GM23338 (cell line): ENCODE results near the gene FILIP1. TPM values are rescaled to one million over a fixed set of nuclear protein-coding genes. Genes with fewer than 3 reads are reported as not detected.

ENCODE experiments used
- ATAC-seq: fragments of 200-7000 bp; cut with Tn5 transposase; 3 replicates; pipeline ENCODE4 v1.9.1; 2020
- DNase-seq: peaks from one replicate; pipeline ENCODE4 v3.0.0-alpha.2; 2015; ENCODE audit warnings: low spot score
- H2AFZ ChIP-seq: fragments of 200-600 bp; sonication (generic); 2 replicates; pipeline ENCODE4 v1.8.0; 2016; ENCODE audit warnings: antibody characterized with exemption, mild to moderate bottlenecking, moderate library complexity
- H3F3A ChIP-seq: fragments of 200-600 bp; sonication (generic); replicated peaks from 2 replicates; pipeline ENCODE4 v1.8.0; 2017; ENCODE audit warnings: antibody characterized with exemption, mixed run types, low read depth
- H3K27ac ChIP-seq: fragments of 200-600 bp; sonication (generic); 2 replicates; pipeline ENCODE4 v1.6.1; 2016; ENCODE audit warnings: low read depth
- H3K27me3 ChIP-seq: fragments of 200-600 bp; sonication (generic); 2 replicates; pipeline ENCODE4 v1.8.0; 2016; ENCODE audit warnings: mild to moderate bottlenecking, mixed run types, moderate library complexity; ENCODE audit not compliant: insufficient read depth
- H3K36me3 ChIP-seq: fragments of 200-600 bp; sonication (generic); 2 replicates; pipeline ENCODE4 v1.8.0; 2016; ENCODE audit warnings: mild to moderate bottlenecking; ENCODE audit not compliant: insufficient read depth
- H3K4me1 ChIP-seq: fragments of 200-600 bp; sonication (generic); 2 replicates; pipeline ENCODE4 v1.8.0; 2016; ENCODE audit warnings: mild to moderate bottlenecking, moderate library complexity; ENCODE audit not compliant: insufficient read depth
- H3K4me2 ChIP-seq: fragments of 200-600 bp; sonication (generic); 2 replicates; pipeline ENCODE4 v1.7.1; 2017; ENCODE audit warnings: mixed run types
- H3K4me3 ChIP-seq: fragments of 200-600 bp; sonication (generic); 2 replicates; pipeline ENCODE4 v1.6.1; 2016; ENCODE audit warnings: mixed run types
- H3K79me2 ChIP-seq: fragments of 200-600 bp; sonication (generic); replicated peaks from 2 replicates; pipeline ENCODE4 v1.8.0; 2017; ENCODE audit warnings: mild to moderate bottlenecking; ENCODE audit not compliant: insufficient read depth
- H3K9me2 ChIP-seq: fragments of 200-600 bp; sonication (generic); 2 replicates; pipeline ENCODE4 v1.8.0; 2017; ENCODE audit not compliant: insufficient read depth
- H4K20me1 ChIP-seq: fragments of 200-600 bp; sonication (generic); replicated peaks from 2 replicates; pipeline ENCODE4 v1.8.0; 2017; ENCODE audit warnings: mild to moderate bottlenecking; ENCODE audit not compliant: insufficient read depth
- H3K27ac Mint-ChIP-seq: 2 replicates; pipeline ENCODE4 v1.8.0; 2020; ENCODE audit warnings: inconsistent platforms, mild to moderate bottlenecking, moderate library complexity, mixed read lengths
- H3K27me3 Mint-ChIP-seq: 3 replicates; pipeline ENCODE4 v1.8.0; 2022; ENCODE audit warnings: low read depth, mild to moderate bottlenecking, moderate library complexity, mixed read lengths, inconsistent platforms; ENCODE audit not compliant: insufficient read depth, poor library complexity
- H3K36me3 Mint-ChIP-seq: 3 replicates; pipeline ENCODE4 v1.8.0; 2021; ENCODE audit warnings: low read depth, mild to moderate bottlenecking, inconsistent platforms, moderate library complexity, mixed read lengths
- H3K4me1 Mint-ChIP-seq: 3 replicates; pipeline ENCODE4 v1.8.0; 2020; ENCODE audit warnings: mild to moderate bottlenecking, inconsistent platforms, mixed read lengths
- H3K4me3 Mint-ChIP-seq: 3 replicates; pipeline ENCODE4 v1.8.0; 2021; ENCODE audit warnings: moderate library complexity, mild to moderate bottlenecking, inconsistent platforms, mixed read lengths
- H3K9me3 Mint-ChIP-seq: 3 replicates; pipeline ENCODE4 v1.8.0; 2020; ENCODE audit warnings: moderate library complexity, mild to moderate bottlenecking, inconsistent platforms, mixed read lengths
- CREB1 ChIP-seq: fragments of 250-450 bp; sonication (Bioruptor Pico); IDR thresholded peaks from 2 replicates; pipeline ENCODE4 v1.5.0; 2020; ENCODE audit warnings: low read depth, mild to moderate bottlenecking, moderate library complexity
- CTCF ChIP-seq, 2 experiments: fragments of 200-600 bp in 1 of 2; sonication (generic) in 1 of 2; conservative IDR thresholded peaks; 2 replicates each; pipeline versions ENCODE4 v1.5.1 to v1.6.1; 2016 to 2017; ENCODE audit warnings: antibody characterized with exemption in 2 of 2, low read depth in 2 of 2, mild to moderate bottlenecking in 2 of 2, moderate library complexity in 1 of 2
- ETS1 ChIP-seq: IDR thresholded peaks from 2 replicates; pipeline ENCODE4 v1.6.1; 2016; ENCODE audit warnings: antibody characterized with exemption
- EZH2 ChIP-seq: fragments of 200-600 bp; sonication (generic); IDR thresholded peaks from one replicate; pipeline ENCODE4 v1.8.0; 2017; ENCODE audit warnings: antibody characterized with exemption, mild to moderate bottlenecking, low read depth; ENCODE audit not compliant: unreplicated experiment
- EZH2phosphoT487 ChIP-seq: fragments of 200-600 bp; sonication (generic); IDR thresholded peaks from one replicate; pipeline ENCODE4 v1.8.1; 2018; ENCODE audit warnings: antibody characterized with exemption; ENCODE audit not compliant: unreplicated experiment
- JUNB ChIP-seq: IDR thresholded peaks from one replicate; pipeline ENCODE4 v1.6.1; 2016; ENCODE audit warnings: antibody characterized with exemption; ENCODE audit not compliant: unreplicated experiment
- NANOG ChIP-seq: IDR thresholded peaks from 2 replicates; pipeline ENCODE4 v1.6.1; 2016; ENCODE audit warnings: antibody characterized with exemption, borderline replicate concordance
- POLR2AphosphoS5 ChIP-seq: IDR thresholded peaks from 2 replicates; pipeline ENCODE4 v1.6.1; 2016; ENCODE audit warnings: antibody characterized with exemption, low read depth
- REST ChIP-seq: IDR thresholded peaks from one replicate; pipeline ENCODE4 v1.6.1; 2018; ENCODE audit warnings: antibody characterized with exemption; ENCODE audit not compliant: unreplicated experiment
- STAT1 ChIP-seq: IDR thresholded peaks from one replicate; pipeline ENCODE4 v1.6.1; 2016; ENCODE audit warnings: antibody characterized with exemption; ENCODE audit not compliant: unreplicated experiment
- ZNF114 ChIP-seq: fragments of 250-450 bp; sonication (Bioruptor Pico); IDR thresholded peaks from 2 replicates; pipeline ENCODE4 v1.5.0; 2020; ENCODE audit warnings: mild to moderate bottlenecking, moderate library complexity
- ZNF462 ChIP-seq: fragments of 250-450 bp; sonication (Bioruptor Pico); IDR thresholded peaks from 2 replicates; pipeline ENCODE4 v1.5.0; 2020; ENCODE audit warnings: mild to moderate bottlenecking, moderate library complexity
- polyA plus RNA-seq: library from polyadenylated mRNA; unstranded; fragments of >200 nt; fragmentation: Nextera tagmentation; extraction: Ambion mirVana; gene quantifications from 2 replicates; pipeline ENCODE4 v1.2.1, GENCODE V29; 2016
- total RNA-seq: library from RNA; depleted of rRNA; stranded (reverse); fragments of >200 nt; shearing (Covaris generic); gene quantifications from 2 replicates; pipeline ENCODE4 v1.2.3, GENCODE V29; 2014

The FILIP1 gene
- total and polyA plus RNA-seq, 2 experiments from 2014 or later = 3.7 to 6.4 TPM

GRCh38 chr6:75348882-75349261 is 144.7 kb downstream of the FILIP1 start:
- Histone ChIP-seq H3K4me2 (peak overlapping the region; percentile 75), H3K36me3 (no peaks in the 10 kb centered on the region), H2AFZ (peak overlapping the region; percentile 70), H3K79me2 (no peaks in the 10 kb centered on the region), H3K4me1 (peaks cover 30% of the 10 kb centered on the region), H3K27me3 (no peaks in the 10 kb centered on the region), H3F3A (no peaks in the 10 kb centered on the region), H3K27ac (no peak overlapping the region), H4K20me1 (no peaks in the 10 kb centered on the region), H3K4me3 (peak overlapping the region; percentile 58), H3K9me2 (peaks cover 8% of the 10 kb centered on the region)
- DNase-seq (no peak), ATAC-seq (no peak)
- Mint-ChIP-seq H3K4me1 (peaks cover 45% of the 10 kb centered on the region), H3K27ac (peak overlapping the region; percentile 28; the same call in 1 of the 2 replicates), H3K9me3 (no peaks in the 10 kb centered on the region), H3K4me3 (peak overlapping the region; percentile 82), H3K36me3 (no peaks in the 10 kb centered on the region), H3K27me3 (peaks cover 6% of the 10 kb centered on the region)
- TF ChIP-seq CTCF (conservative IDR thresholded peaks at IDR 0.05; ENCODE audit: low read depth in 2 of 2) = no peak
- no peak for TF ChIP-seq STAT1
- TF ChIP-seq EZH2phosphoT487 = no peak
- no peak for TF ChIP-seq REST
- no peak for TF ChIP-seq EZH2
- TF ChIP-seq ZNF114 (CRISPR knock-in tag) = no peak
- TF ChIP-seq CREB1 = no peak
- TF ChIP-seq NANOG = no peak
- TF ChIP-seq ETS1 = no peak
- TF ChIP-seq ZNF462 (CRISPR knock-in tag) = no peak
- TF ChIP-seq POLR2AphosphoS5 = no peak
- TF ChIP-seq JUNB = no peak
